K562 (cell line): ENCODE measurements around the gene TMEM255A. TPM values are rescaled to one million over a fixed set of nuclear protein-coding genes. Genes with fewer than 3 reads are reported as not detected.

Experiments used
- PCBP2 ChIP-seq: fragments of 200-400 bp; formaldehyde crosslinking; IDR thresholded peaks from 2 replicates; pipeline ENCODE4 v1.6.1; 2018; ENCODE audit warnings: low read length, low read depth, mild to moderate bottlenecking, moderate library complexity; ENCODE audit not compliant: poor library complexity, severe bottlenecking
- polyA plus RNA-seq, 8 experiments: library from polyadenylated mRNA; depleted of rRNA in 4 of 8; stranded (reverse) in 5 of 8; unstranded in 3 of 8; fragments of >200 nt; fragmentation: Nextera tagmentation in 2 of 8; fragmentation: Illumina TruSeq in 1 of 8; extraction: Ambion mirVana in 2 of 8; extraction: Trizol in 1 of 8; gene quantifications; 2 replicates each; pipeline versions ENCODE4 v1.2.1 to v1.2.3, GENCODE V29; 2011 to 2014; ENCODE audit warnings: inconsistent platforms in 1 of 8, missing spikeins in 1 of 8
- total RNA-seq, 7 experiments: library from RNA; depleted of rRNA in 6 of 7; stranded (reverse); fragments of >200 nt in 6 of 7; fragmentation: Illumina TruSeq in 2 of 7; extraction: Trizol in 2 of 7; gene quantifications; 2 replicates each; pipeline versions ENCODE4 v1.2.1 to v1.2.3, GENCODE V29; 2011 to 2021; ENCODE audit warnings: low replicate concordance in 1 of 7
- TF ChIP-seq, protein P1 (sequence below): fragments of 450-650 bp; IDR thresholded peaks from 2 replicates; pipeline ENCODE4 v1.7.0; 2016; ENCODE audit warnings: borderline replicate concordance
- TF ChIP-seq, protein P2 (sequence below): fragments of 250-450 bp; sonication (Bioruptor Pico); IDR thresholded peaks from 2 replicates; pipeline ENCODE4 v1.4.0; 2020; ENCODE audit warnings: mild to moderate bottlenecking, moderate library complexity, borderline replicate concordance
- TF ChIP-seq, protein P3 (sequence below): fragments of 250-450 bp; sonication (Bioruptor Pico); IDR thresholded peaks from 2 replicates; pipeline ENCODE4 v1.6.1; 2021; ENCODE audit warnings: mild to moderate bottlenecking

Gene TMEM255A
- total and polyA plus RNA-seq, 9 of the 15 experiments (the other 6 are each of a cell fraction or from before 2014, with no cell fraction given), result 0.01 TPM; not detected in 8

DNA sequence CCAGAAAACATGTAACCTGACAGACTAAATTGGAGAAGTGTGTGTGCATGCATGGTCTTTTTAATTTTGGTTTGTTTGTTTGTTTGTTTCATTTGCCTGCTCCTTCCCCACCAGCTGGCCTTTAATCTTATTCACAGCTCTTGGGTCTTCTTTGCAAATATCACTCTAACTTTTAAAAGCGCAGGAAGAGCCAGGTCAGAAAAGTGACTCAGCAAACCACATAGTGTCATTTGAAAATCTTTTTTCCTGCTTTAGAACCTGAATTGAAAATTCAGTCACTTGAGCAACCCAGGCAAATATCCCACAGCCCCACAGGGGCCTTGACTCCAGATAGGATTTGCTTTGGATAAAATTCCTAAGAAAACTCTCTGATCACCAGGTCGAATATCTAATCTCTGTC lies 4.6 kb downstream of the TMEM255A start (continued):
- TF ChIP-seq, protein P1, sequence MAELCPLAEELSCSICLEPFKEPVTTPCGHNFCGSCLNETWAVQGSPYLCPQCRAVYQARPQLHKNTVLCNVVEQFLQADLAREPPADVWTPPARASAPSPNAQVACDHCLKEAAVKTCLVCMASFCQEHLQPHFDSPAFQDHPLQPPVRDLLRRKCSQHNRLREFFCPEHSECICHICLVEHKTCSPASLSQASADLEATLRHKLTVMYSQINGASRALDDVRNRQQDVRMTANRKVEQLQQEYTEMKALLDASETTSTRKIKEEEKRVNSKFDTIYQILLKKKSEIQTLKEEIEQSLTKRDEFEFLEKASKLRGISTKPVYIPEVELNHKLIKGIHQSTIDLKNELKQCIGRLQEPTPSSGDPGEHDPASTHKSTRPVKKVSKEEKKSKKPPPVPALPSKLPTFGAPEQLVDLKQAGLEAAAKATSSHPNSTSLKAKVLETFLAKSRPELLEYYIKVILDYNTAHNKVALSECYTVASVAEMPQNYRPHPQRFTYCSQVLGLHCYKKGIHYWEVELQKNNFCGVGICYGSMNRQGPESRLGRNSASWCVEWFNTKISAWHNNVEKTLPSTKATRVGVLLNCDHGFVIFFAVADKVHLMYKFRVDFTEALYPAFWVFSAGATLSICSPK, result no peak
- TF ChIP-seq, protein P2, sequence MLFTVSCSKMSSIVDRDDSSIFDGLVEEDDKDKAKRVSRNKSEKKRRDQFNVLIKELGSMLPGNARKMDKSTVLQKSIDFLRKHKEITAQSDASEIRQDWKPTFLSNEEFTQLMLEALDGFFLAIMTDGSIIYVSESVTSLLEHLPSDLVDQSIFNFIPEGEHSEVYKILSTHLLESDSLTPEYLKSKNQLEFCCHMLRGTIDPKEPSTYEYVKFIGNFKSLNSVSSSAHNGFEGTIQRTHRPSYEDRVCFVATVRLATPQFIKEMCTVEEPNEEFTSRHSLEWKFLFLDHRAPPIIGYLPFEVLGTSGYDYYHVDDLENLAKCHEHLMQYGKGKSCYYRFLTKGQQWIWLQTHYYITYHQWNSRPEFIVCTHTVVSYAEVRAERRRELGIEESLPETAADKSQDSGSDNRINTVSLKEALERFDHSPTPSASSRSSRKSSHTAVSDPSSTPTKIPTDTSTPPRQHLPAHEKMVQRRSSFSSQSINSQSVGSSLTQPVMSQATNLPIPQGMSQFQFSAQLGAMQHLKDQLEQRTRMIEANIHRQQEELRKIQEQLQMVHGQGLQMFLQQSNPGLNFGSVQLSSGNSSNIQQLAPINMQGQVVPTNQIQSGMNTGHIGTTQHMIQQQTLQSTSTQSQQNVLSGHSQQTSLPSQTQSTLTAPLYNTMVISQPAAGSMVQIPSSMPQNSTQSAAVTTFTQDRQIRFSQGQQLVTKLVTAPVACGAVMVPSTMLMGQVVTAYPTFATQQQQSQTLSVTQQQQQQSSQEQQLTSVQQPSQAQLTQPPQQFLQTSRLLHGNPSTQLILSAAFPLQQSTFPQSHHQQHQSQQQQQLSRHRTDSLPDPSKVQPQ (CRISPR knock-in tag), result no peak
- no peak for TF ChIP-seq PCBP2
- TF ChIP-seq, protein P3, sequence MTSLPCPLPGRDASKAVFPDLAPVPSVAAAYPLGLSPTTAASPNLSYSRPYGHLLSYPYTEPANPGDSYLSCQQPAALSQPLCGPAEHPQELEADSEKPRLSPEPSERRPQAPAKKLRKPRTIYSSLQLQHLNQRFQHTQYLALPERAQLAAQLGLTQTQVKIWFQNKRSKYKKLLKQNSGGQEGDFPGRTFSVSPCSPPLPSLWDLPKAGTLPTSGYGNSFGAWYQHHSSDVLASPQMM (CRISPR knock-in tag), result no peak
